ENCODE results near the gene JMJD1C.

The JMJD1C gene

GRCh38 chr10:63119041-63119440 lies 346.7 kb downstream of the JMJD1C start:
- Histone ChIP-seq H3K27ac (ENCODE audit: extremely low read depth, low read depth, low read length) (no peak overlapping the region), H3K4me1 (ENCODE audit: control insufficient read depth, insufficient read depth, low read length) (no peaks in the 10 kb centered on the region), H3K4me3 (ENCODE audit: low read depth, low read length) (no peak overlapping the region), H3K36me3 (ENCODE audit: control insufficient read depth in 2 of 2, insufficient read depth in 1 of 2, low read length in 2 of 2) (no peaks in the 10 kb centered on the region), H3K9me3 (ENCODE audit: control insufficient read depth, insufficient read depth, low read depth, low read length) (no peaks in the 10 kb centered on the region)
- TF ChIP-seq TRIM28 (IDR thresholded peaks at IDR 0.05; ENCODE audit: borderline replicate concordance, low read length): no peak
- no peak for TF ChIP-seq ZNF24 (tag by site-specific recombination; IDR thresholded peaks at IDR 0.05)
- TF ChIP-seq ZNF623 (tag by site-specific recombination; IDR thresholded peaks at IDR 0.05): no peak
- no peak for TF ChIP-seq KLF17 (tag by site-specific recombination; IDR thresholded peaks at IDR 0.05)
- no peak for TF ChIP-seq ZNF157 (tag by site-specific recombination; IDR thresholded peaks at IDR 0.05)
- TF ChIP-seq ZNF426 (tag by site-specific recombination; IDR thresholded peaks at IDR 0.05): no peak
- TF ChIP-seq ZNF639 (tag by site-specific recombination; IDR thresholded peaks at IDR 0.05): no peak
- TF ChIP-seq ZNF362 (tag by site-specific recombination; IDR thresholded peaks at IDR 0.05): no peak
- no peak for TF ChIP-seq ZNF544 (tag by site-specific recombination; IDR thresholded peaks at IDR 0.05)
- TF ChIP-seq ZNF37A (tag by site-specific recombination; IDR thresholded peaks at IDR 0.05): no peak
- TF ChIP-seq SALL2 (tag by site-specific recombination; IDR thresholded peaks at IDR 0.05; ENCODE audit: borderline replicate concordance): no peak
- no peak for TF ChIP-seq HOXC10 (CRISPR knock-in tag; IDR thresholded peaks at IDR 0.05)
- no peak for TF ChIP-seq ZBTB11 (tag by site-specific recombination; conservative IDR thresholded peaks at IDR 0.05; ENCODE audit: low read depth)
- no peak for TF ChIP-seq ZNF211 (tag by site-specific recombination; IDR thresholded peaks at IDR 0.05; ENCODE audit: low read depth)
- no peak for TF ChIP-seq ZNF580 (tag by site-specific recombination; IDR thresholded peaks at IDR 0.05)
- ChIA-PET POLR2A (no interaction called here), CTCF (interaction anchor here (1.0 kb wide), 1 partner anchor 35 kb away, joined by 3 read pairs; no protein-coding TSS in a partner anchor)

Data from HEK293 (cell line).